H1 (cell line): Measurements from ENCODE around the gene TMEM17.

Experiments
- BRCA1 ChIP-seq: IDR thresholded peaks from 2 replicates; pipeline ENCODE4 v1.6.1; 2012; ENCODE audit warnings: low read depth, low read length, improper control_type of control experiment
- EP300 ChIP-seq, 2 experiments: IDR thresholded peaks; 1 replicate in 1 of 2; 2 replicates in 1 of 2; pipeline ENCODE4 v1.6.1; 2011 to 2012; ENCODE audit warnings: low read depth in 2 of 2, low read length in 2 of 2, mild to moderate bottlenecking in 2 of 2, borderline replicate concordance in 1 of 2, inconsistent platforms in 1 of 2, moderate library complexity in 1 of 2
- FOSL1 ChIP-seq: IDR thresholded peaks from 2 replicates; pipeline ENCODE4 v1.6.1; 2011; ENCODE audit warnings: mild to moderate bottlenecking, low read depth, low read length, moderate library complexity; ENCODE audit not compliant: insufficient read depth
- POLR2A ChIP-seq, 2 experiments: IDR thresholded peaks; 1 replicate in 1 of 2; 2 replicates in 1 of 2; pipeline ENCODE4 v1.6.1; 2011; ENCODE audit warnings: low read depth in 2 of 2, low read length in 2 of 2, mild to moderate bottlenecking in 2 of 2; ENCODE audit errors: control extremely low read depth in 1 of 2
- POLR2AphosphoS5 ChIP-seq: IDR thresholded peaks from 2 replicates; pipeline ENCODE4 v1.6.1; 2011; ENCODE audit warnings: low read depth, low read length
- TCF12 ChIP-seq: IDR thresholded peaks from 2 replicates; pipeline ENCODE4 v1.6.1; 2011; ENCODE audit warnings: low read depth, mild to moderate bottlenecking, low read length
- TF ChIP-seq, protein P1 (sequence below): IDR thresholded peaks from 2 replicates; pipeline ENCODE4 v1.6.1; 2012; ENCODE audit warnings: inconsistent platforms
- TF ChIP-seq, protein P2 (sequence below), 3 experiments: IDR thresholded peaks; 1 replicate in 2 of 3; 2 replicates in 1 of 3; pipeline versions ENCODE4 v1.5.1 to v1.6.1; 2011; ENCODE audit warnings: low read length in 3 of 3, mild to moderate bottlenecking in 3 of 3, inconsistent platforms in 2 of 3, low read depth in 1 of 3, moderate library complexity in 1 of 3; ENCODE audit not compliant: insufficient read depth in 1 of 3; ENCODE audit errors: control extremely low read depth in 1 of 3

DNA sequence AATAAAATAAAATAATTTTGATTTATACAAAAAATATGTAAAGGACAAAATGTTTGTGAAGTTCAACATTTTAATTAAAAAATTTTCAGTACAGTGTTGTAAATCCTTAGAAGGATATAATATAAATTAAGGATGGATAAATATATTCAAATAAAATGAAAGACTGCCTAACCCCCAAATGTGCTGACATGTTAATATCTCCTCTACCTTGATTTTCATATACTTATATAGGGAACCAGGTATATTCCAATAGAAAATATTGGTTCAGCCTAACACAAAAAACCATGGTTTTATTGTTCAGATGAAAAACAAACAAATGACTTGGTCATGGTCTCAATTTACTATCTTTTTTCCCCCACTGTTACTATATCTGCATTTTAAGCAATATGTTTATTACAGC lies 7.3 kb downstream of the TMEM17 start:
- TF ChIP-seq TCF12 (no peak), FOSL1 (no peak), POLR2AphosphoS5 (no peak), BRCA1 (no peak), POLR2A (IDR thresholded peaks at IDR 0.05; ENCODE audit: control extremely low read depth in 1 of 2, low read depth in 2 of 2, low read length in 2 of 2) (no peak), EP300 (IDR thresholded peaks at IDR 0.05; ENCODE audit: borderline replicate concordance in 1 of 2, low read depth in 2 of 2, low read length in 2 of 2) (no peak)
- TF ChIP-seq, protein P1, sequence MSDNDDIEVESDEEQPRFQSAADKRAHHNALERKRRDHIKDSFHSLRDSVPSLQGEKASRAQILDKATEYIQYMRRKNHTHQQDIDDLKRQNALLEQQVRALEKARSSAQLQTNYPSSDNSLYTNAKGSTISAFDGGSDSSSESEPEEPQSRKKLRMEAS = no peak
- TF ChIP-seq, protein P2, sequence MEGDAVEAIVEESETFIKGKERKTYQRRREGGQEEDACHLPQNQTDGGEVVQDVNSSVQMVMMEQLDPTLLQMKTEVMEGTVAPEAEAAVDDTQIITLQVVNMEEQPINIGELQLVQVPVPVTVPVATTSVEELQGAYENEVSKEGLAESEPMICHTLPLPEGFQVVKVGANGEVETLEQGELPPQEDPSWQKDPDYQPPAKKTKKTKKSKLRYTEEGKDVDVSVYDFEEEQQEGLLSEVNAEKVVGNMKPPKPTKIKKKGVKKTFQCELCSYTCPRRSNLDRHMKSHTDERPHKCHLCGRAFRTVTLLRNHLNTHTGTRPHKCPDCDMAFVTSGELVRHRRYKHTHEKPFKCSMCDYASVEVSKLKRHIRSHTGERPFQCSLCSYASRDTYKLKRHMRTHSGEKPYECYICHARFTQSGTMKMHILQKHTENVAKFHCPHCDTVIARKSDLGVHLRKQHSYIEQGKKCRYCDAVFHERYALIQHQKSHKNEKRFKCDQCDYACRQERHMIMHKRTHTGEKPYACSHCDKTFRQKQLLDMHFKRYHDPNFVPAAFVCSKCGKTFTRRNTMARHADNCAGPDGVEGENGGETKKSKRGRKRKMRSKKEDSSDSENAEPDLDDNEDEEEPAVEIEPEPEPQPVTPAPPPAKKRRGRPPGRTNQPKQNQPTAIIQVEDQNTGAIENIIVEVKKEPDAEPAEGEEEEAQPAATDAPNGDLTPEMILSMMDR (IDR thresholded peaks at IDR 0.05; ENCODE audit: control extremely low read depth in 1 of 3, insufficient read depth in 1 of 3, low read depth in 1 of 3, low read length in 3 of 3) = no peak
